H9 (cell line): ENCODE data around the gene LHPP. TPM values are rescaled to one million over a fixed set of nuclear protein-coding genes. Genes with fewer than 3 reads are reported as not detected.

Experiments used
- DNase-seq: peaks from one replicate; pipeline ENCODE4 v3.0.0-alpha.2; 2017
- H2AFZ ChIP-seq: one replicate; pipeline ENCODE4 v1.6.1; 2013; ENCODE audit warnings: mild to moderate bottlenecking, low read length, control low read depth, moderate library complexity
- H2AK5ac ChIP-seq: 2 replicates; pipeline ENCODE4 v1.6.1; 2013; ENCODE audit warnings: low read length, control low read depth, mixed read lengths; ENCODE audit not compliant: insufficient read length
- H2BK120ac ChIP-seq: one replicate; pipeline ENCODE4 v1.6.1; 2013; ENCODE audit warnings: low read depth, mild to moderate bottlenecking, low read length, control low read depth, inconsistent platforms; ENCODE audit not compliant: poor library complexity, severe bottlenecking
- H2BK12ac ChIP-seq: 2 replicates; pipeline ENCODE4 v1.6.1; 2013; ENCODE audit warnings: low read length, control low read depth, mixed read lengths, low read depth; ENCODE audit not compliant: insufficient read length
- H2BK15ac ChIP-seq: 2 replicates; pipeline ENCODE4 v1.6.1; 2013; ENCODE audit warnings: low read depth, low read length, control low read depth
- H2BK20ac ChIP-seq: one replicate; pipeline ENCODE4 v1.6.1; 2013; ENCODE audit warnings: low read depth, mild to moderate bottlenecking, low read length, control low read depth, inconsistent platforms; ENCODE audit not compliant: poor library complexity, severe bottlenecking
- H2BK5ac ChIP-seq: 2 replicates; pipeline ENCODE4 v1.6.1; 2013; ENCODE audit warnings: low read length, control low read depth, mixed read lengths; ENCODE audit not compliant: insufficient read length
- H3K14ac ChIP-seq: 2 replicates; pipeline ENCODE4 v1.6.1; 2013; ENCODE audit warnings: low read length, control low read depth; ENCODE audit not compliant: insufficient read depth
- H3K18ac ChIP-seq: 2 replicates; pipeline ENCODE4 v1.6.1; 2013; ENCODE audit warnings: low read depth, mild to moderate bottlenecking, mixed read lengths, low read length, control low read depth; ENCODE audit not compliant: insufficient read length
- H3K23ac ChIP-seq: 2 replicates; pipeline ENCODE4 v1.6.1; 2013; ENCODE audit warnings: low read length, control low read depth, mixed read lengths, low read depth; ENCODE audit not compliant: insufficient read length
- H3K23me2 ChIP-seq: 2 replicates; pipeline ENCODE4 v1.6.1; 2013; ENCODE audit warnings: low read depth, mild to moderate bottlenecking, mixed read lengths, low read length, control low read depth; ENCODE audit not compliant: insufficient read length, poor library complexity, severe bottlenecking
- H3K27ac ChIP-seq: 2 replicates; pipeline ENCODE4 v1.5.1; 2013; ENCODE audit warnings: low read length, control low read depth, mixed read lengths, low read depth; ENCODE audit not compliant: insufficient read length
- H3K27me3 ChIP-seq: 2 replicates; pipeline ENCODE4 v1.6.1; 2013; ENCODE audit warnings: low read length, control low read depth, inconsistent platforms; ENCODE audit not compliant: insufficient read depth
- H3K4ac ChIP-seq: 2 replicates; pipeline ENCODE4 v1.6.1; 2013; ENCODE audit warnings: low read depth, mild to moderate bottlenecking, control low read depth, inconsistent platforms, low read length, moderate library complexity
- H3K4me1 ChIP-seq: 2 replicates; pipeline ENCODE4 v1.6.1; 2013; ENCODE audit warnings: low read length, control low read depth, inconsistent platforms; ENCODE audit not compliant: insufficient read depth
- H3K4me2 ChIP-seq: 2 replicates; pipeline ENCODE4 v1.6.1; 2013; ENCODE audit warnings: low read length, control low read depth, mixed read lengths; ENCODE audit not compliant: insufficient read length, insufficient read depth
- H3K56ac ChIP-seq: 2 replicates; pipeline ENCODE4 v1.6.1; 2013; ENCODE audit warnings: low read depth, mild to moderate bottlenecking, mixed read lengths, low read length, control low read depth; ENCODE audit not compliant: insufficient read length
- H3K79me1 ChIP-seq: 2 replicates; pipeline ENCODE4 v1.6.1; 2013; ENCODE audit warnings: low read depth, mild to moderate bottlenecking, moderate library complexity, low read length, control low read depth, inconsistent platforms; ENCODE audit not compliant: insufficient read depth, poor library complexity, severe bottlenecking
- H3K79me2 ChIP-seq: 2 replicates; pipeline ENCODE4 v1.6.1; 2013; ENCODE audit warnings: low read length, control low read depth, inconsistent platforms; ENCODE audit not compliant: insufficient read depth
- H3K9ac ChIP-seq: 2 replicates; pipeline ENCODE4 v1.6.1; 2013; ENCODE audit warnings: low read length, control low read depth, mixed read lengths; ENCODE audit not compliant: insufficient read length; ENCODE audit errors: extremely low read depth
- H3K9me3 ChIP-seq: one replicate; pipeline ENCODE4 v1.6.1; 2013; ENCODE audit warnings: low read depth, low read length, inconsistent platforms; ENCODE audit not compliant: control insufficient read depth
- H3T11ph ChIP-seq: one replicate; pipeline ENCODE4 v1.6.1; 2013; ENCODE audit warnings: mild to moderate bottlenecking, low read length, control low read depth, inconsistent platforms
- H4K20me1 ChIP-seq: one replicate; pipeline ENCODE4 v1.6.1; 2013; ENCODE audit not compliant: control insufficient read depth, insufficient read length, insufficient read depth
- H4K5ac ChIP-seq: 2 replicates; pipeline ENCODE4 v1.6.1; 2013; ENCODE audit warnings: low read depth, mild to moderate bottlenecking, mixed read lengths, low read length, control low read depth; ENCODE audit not compliant: insufficient read length
- H4K8ac ChIP-seq: replicated peaks from 2 replicates; pipeline ENCODE4 v1.6.1; 2013; ENCODE audit warnings: low read length, control low read depth, mixed read lengths, low read depth; ENCODE audit not compliant: insufficient read length
- H4K91ac ChIP-seq: 2 replicates; pipeline ENCODE4 v1.6.1; 2013; ENCODE audit warnings: low read depth, mild to moderate bottlenecking, moderate library complexity, mixed read lengths, low read length, control low read depth; ENCODE audit not compliant: insufficient read length
- H3K27ac Mint-ChIP-seq, 3 experiments: 2 replicates in 2 of 3; 3 replicates in 1 of 3; pipeline ENCODE4 v1.8.0; 2020 to 2021; ENCODE audit warnings: mixed read lengths in 3 of 3, mild to moderate bottlenecking in 1 of 3, moderate library complexity in 1 of 3
- H3K27me3 Mint-ChIP-seq: 2 replicates; pipeline ENCODE4 v1.8.0; 2021; ENCODE audit warnings: low read depth, mild to moderate bottlenecking, moderate library complexity, mixed read lengths
- H3K36me3 Mint-ChIP-seq, 3 experiments: 2 replicates in 2 of 3; 3 replicates in 1 of 3; pipeline ENCODE4 v1.8.0; 2020 to 2021; ENCODE audit warnings: low read depth in 3 of 3, mixed read lengths in 3 of 3; ENCODE audit not compliant: insufficient read depth in 1 of 3
- H3K4me1 Mint-ChIP-seq, 2 experiments: 2 replicates each; pipeline ENCODE4 v1.8.0; 2020; ENCODE audit warnings: mixed read lengths in 2 of 2
- H3K4me3 Mint-ChIP-seq, 2 experiments: 2 replicates in 1 of 2; 3 replicates in 1 of 2; pipeline ENCODE4 v1.8.0; 2020 to 2021; ENCODE audit warnings: mild to moderate bottlenecking in 2 of 2, mixed read lengths in 2 of 2, moderate library complexity in 1 of 2
- H3K9me3 Mint-ChIP-seq, 2 experiments: 2 replicates in 1 of 2; 3 replicates in 1 of 2; pipeline ENCODE4 v1.8.0; 2020; ENCODE audit warnings: mild to moderate bottlenecking in 2 of 2, mixed read lengths in 2 of 2, moderate library complexity in 1 of 2
- WGBS: extraction: QIAGEN DNeasy Blood & Tissue Kit; methylation state at CpG from one replicate; pipeline ENCODE4 v1.1.7; 2013; ENCODE audit warnings: missing lambda C conversion rate, low lambda C conversion rate, mixed read lengths; ENCODE audit not compliant: insufficient read length; ENCODE audit errors: extremely low coverage; 5-methylcytosine and 5-hydroxymethylcytosine counted together
- total RNA-seq: library from RNA; stranded (reverse); gene quantifications from 2 replicates; pipeline ENCODE4 v1.2.1, GENCODE V29; 2021
- TF ChIP-seq, protein P1 (sequence below): fragments of 200-600 bp; sonication (generic); conservative IDR thresholded peaks from 3 replicates; pipeline ENCODE4 v1.8.0; 2021; ENCODE audit warnings: antibody characterized with exemption, mild to moderate bottlenecking

The LHPP gene
- total RNA-seq, 1 experiment from 2014 or later, result 29.6 TPM

DNA sequence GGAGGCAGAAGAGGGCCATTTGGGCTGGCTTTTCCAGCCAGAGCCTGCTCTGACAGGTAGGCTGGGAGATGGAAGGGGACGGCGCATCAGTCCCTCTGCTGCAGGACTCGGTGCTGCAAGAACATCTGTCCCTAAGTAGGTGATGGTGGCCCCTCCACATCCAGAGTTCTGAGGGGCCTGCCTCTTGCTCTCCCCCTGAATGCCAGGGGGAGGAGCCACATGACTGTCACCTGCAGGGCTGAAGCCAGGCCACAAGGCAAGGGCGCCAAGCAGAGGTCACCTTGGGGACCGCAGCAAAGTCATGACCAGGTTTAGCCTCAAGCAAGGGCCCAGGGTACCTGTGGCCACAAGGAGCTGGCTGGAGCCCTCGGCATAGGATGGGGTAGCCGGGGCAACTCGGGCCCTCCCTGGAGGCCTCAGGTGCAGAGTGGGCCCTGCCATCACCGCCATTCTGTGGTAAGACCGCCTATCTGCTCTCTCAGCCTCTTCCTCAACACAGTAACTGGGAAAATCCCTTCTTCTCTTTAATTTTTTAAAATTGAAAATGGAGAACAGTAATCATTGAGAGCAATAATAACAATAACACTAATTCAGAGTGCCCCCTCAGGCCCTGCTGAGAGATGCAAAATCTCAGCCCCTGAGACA, 183.3 kb downstream of the LHPP start:
- no CpG with 5 or more reads among the region's 10 CpGs for WGBS
- DNase-seq, result peak; percentile 59

More for the DNA sequence above, 183.3 kb downstream of the LHPP start:
- Mint-ChIP-seq H3K9me3 (no peaks in the 10 kb centered on the region), H3K27me3 (no peaks in the 10 kb centered on the region), H3K4me1 (peaks cover 20 to 30% of the 10 kb centered on the region in 2 experiments), H3K27ac (peak overlapping the region in 1 of 3 experiments; percentile 70; a peak in 2 of 7 replicates), H3K4me3 (no peak overlapping the region), H3K36me3 (0 out of 7 replicates have a peak, but pooled peaks cover 0 to 2% (median 0%) of the 10 kb centered on the region in 3 experiments)
- Histone ChIP-seq H2BK12ac (no peak overlapping the region), H3K79me1 (no peaks in the 10 kb centered on the region), H3K4me2 (no peak overlapping the region), H3K27ac (no peak overlapping the region), H3K27me3 (no peaks in the 10 kb centered on the region), H3K9ac (no peak overlapping the region), H3K18ac (no peak overlapping the region), H4K8ac (no peak overlapping the region), H2AK5ac (no peak overlapping the region), H3K9me3 (no peaks in the 10 kb centered on the region), H2BK20ac (no peak overlapping the region), H3K23me2 (no peaks in the 10 kb centered on the region), H4K91ac (no peak overlapping the region), H3T11ph (no peak overlapping the region), H2BK120ac (no peak overlapping the region), H3K56ac (no peak overlapping the region), H3K23ac (no peak overlapping the region), H4K20me1 (no peaks in the 10 kb centered on the region), H3K14ac (no peak overlapping the region), H4K5ac (no peak overlapping the region), H2BK15ac (no peak overlapping the region), H2BK5ac (no peak overlapping the region), H3K79me2 (0 out of 2 replicates have a peak, but pooled peaks cover 2% of the 10 kb centered on the region), H3K4me1 (no peaks in the 10 kb centered on the region; the same call in 1 of the 2 replicates), H2AFZ (no peak overlapping the region), H3K4ac (no peak overlapping the region)
- TF ChIP-seq, protein P1, sequence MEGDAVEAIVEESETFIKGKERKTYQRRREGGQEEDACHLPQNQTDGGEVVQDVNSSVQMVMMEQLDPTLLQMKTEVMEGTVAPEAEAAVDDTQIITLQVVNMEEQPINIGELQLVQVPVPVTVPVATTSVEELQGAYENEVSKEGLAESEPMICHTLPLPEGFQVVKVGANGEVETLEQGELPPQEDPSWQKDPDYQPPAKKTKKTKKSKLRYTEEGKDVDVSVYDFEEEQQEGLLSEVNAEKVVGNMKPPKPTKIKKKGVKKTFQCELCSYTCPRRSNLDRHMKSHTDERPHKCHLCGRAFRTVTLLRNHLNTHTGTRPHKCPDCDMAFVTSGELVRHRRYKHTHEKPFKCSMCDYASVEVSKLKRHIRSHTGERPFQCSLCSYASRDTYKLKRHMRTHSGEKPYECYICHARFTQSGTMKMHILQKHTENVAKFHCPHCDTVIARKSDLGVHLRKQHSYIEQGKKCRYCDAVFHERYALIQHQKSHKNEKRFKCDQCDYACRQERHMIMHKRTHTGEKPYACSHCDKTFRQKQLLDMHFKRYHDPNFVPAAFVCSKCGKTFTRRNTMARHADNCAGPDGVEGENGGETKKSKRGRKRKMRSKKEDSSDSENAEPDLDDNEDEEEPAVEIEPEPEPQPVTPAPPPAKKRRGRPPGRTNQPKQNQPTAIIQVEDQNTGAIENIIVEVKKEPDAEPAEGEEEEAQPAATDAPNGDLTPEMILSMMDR, result peak; percentile 39
